HPDE6-E6E7 (cell line): ENCODE data around the gene SLC26A8.
"Not testable (repeated sequence)": the region's sequence is repeated elsewhere in the genome, so short reads cannot be mapped to it uniquely, and the experiment has no call there.

Experiments used
- DNase-seq: peaks from one replicate; pipeline ENCODE4 v3.0.0; 2011; ENCODE audit warnings: missing footprints; ENCODE audit errors: extremely low spot score

The SLC26A8 gene

GRCh38 chr6:36050947-36051710 lies 26.7 kb upstream of the SLC26A8 start:
- no peak for DNase-seq

DNA sequence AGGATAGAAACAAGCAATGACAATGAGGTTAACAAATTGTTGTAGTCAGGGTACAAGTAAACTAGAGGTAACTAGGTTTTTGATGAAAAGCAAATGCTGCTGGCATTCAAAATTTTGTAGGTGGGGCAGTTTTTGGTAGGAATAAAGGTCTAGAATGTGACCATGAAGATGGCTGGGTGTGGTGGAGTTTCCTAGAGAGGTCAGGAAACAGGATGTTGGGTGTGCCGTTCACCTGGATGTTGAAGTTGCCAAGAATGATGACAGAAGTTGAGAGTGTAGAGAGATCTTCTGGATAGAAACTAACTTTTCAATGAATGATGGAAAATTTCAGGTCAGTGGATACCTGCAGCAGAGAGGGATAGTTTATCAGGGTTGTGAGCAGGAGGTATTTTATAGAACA lies 25.9 kb upstream of the SLC26A8 start:
- DNase-seq, result no peak

GRCh38 chr6:36049582-36049981 lies 25.1 kb upstream of the SLC26A8 start:
- no peak for DNase-seq

DNA sequence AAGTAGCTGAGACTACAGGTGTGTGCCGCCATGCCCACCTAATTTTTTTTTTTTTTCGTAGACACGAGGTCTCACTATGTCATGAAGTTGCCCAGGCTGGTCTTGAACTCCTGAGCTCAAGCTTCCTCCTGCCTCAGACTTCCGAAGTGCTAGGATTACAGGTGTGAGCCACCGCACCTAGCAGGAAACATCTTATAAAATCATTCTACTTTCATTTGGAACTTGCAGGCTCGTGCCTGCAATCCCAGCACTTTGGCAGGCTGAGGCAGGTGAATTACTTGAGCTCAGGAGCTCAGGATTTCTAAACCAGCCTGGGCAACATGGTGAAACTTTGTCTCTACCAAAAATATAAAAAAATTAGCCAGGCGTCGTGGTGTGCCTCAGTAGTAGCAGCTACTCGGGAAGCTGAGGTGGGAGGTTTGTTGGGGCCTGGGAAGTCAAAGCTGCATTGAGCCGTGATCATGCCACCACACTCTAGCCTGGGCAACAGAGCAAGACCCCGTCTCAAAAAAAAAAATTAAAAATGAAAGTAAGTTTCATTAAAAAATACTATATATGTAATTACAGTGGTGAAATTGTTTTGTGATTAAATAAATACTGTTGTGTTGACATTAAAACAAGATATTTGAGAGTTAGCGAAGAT lies 18.3 kb upstream of the SLC26A8 start:
- no peak for DNase-seq

- DNase-seq, result no peak
Observed at GRCh38 chr6:36040958-36041357, 16.5 kb upstream of the SLC26A8 start.

- no peak for DNase-seq
Observed at GRCh38 chr6:36039112-36039511, 14.7 kb upstream of the SLC26A8 start.

- no peak for DNase-seq
Observed at GRCh38 chr6:36038120-36038876, 13.9 kb upstream of the SLC26A8 start.

DNA sequence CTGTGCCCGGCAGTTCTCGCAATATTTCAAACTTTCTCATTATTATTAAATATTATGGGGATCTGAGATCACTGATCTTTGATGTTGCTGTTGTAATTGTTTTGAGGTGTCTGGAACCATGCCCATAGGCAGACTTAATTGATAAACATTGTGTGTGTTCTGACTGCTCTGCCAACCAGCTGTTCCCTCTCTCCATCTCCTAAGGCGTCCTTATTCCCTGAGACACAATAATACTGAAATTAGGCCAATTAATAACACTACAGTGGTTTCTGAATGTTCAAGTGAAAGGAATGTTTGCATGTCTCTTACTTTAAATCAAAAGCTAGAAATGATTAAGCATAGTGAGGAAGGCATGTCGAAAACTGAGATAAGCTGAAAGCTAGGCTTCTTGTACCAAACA lies 10.8 kb upstream of the SLC26A8 start:
- no peak for DNase-seq

DNA sequence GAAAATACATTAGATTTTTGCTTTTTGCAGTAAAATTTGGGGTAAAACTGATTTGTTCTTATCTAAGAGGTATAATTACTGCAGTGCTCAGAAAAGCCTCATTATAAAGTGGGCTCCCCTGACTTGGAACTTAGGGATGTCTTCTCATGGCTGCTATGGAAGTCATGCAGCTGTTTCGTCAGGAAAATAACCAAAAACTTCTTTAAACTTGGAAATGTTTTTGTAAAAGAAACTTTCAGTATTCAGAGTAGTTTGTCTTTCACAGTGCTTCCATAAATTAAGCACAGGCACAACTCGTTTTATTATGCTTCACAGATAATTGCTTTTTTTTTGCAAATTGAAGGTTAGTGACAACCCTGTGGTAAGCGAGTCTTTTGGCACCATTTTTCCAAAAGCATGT lies 10.0 kb upstream of the SLC26A8 start:
- no peak for DNase-seq

- no peak for DNase-seq
Observed at GRCh38 chr6:36033935-36034334, 9.5 kb upstream of the SLC26A8 start.

GRCh38 chr6:36033144-36033543 lies 8.7 kb upstream of the SLC26A8 start:
- DNase-seq, result not testable (repeated sequence)

GRCh38 chr6:36032261-36032660 lies 7.8 kb upstream of the SLC26A8 start:
- DNase-seq, result no peak

DNA sequence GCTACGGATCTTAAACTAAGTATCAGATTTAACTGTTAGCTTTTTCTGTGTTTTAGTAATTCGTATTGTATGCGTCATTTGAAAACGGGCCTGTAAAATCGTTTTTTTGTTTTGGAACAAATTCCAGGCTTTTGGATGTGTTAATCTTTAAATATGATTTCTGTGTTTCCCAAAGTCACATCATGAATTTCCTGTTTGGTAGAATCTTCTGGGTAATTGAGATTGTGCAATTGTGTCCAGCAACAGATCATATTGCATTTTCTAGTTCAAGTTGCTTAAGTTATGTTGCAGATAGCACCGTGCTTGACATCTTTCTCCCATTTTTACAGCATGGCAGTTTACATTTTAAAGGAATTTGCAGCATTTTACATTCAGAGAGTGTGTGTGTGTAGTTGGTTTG lies 5.0 kb upstream of the SLC26A8 start:
- DNase-seq, result no peak

GRCh38 chr6:36028877-36029324 lies 4.5 kb upstream of the SLC26A8 start:
- peak; percentile 45 for DNase-seq

DNA sequence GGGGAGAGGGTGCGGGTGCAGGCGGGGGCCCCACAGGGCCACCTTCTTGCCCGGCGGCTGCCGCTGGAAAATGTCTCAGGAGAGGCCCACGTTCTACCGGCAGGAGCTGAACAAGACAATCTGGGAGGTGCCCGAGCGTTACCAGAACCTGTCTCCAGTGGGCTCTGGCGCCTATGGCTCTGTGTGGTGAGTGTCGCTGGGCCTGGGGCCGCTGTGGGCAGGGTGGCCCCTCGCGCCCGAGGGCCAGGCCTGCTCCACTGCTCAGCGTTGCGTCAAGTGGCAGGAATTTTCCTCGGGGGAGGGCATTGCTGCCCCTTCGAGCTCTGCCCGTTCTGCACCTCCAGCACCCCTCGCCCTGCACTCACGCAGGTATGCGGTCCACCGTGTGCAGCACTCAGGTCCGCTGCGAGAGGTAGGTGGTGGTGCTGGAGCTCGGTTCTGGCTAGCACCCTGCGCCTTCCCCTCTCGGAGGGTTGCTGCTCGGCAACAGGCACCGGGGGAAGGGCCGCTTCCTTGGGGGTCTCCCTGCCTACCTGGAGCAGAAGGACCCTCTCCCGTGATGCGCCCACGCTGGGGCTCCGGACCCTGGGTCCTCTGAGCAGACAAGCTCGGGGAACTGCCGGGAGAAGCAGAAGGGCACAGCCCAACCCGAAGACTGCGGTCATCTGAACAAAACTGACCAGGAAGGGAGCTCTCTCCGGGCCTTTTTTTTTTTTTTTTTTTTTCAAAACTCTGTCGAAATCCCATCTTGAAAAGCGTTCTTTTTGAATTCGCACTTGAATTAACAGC lies 3.8 kb upstream of the SLC26A8 start:
- DNase-seq, result peak; percentile 17

- peak; percentile 92 for DNase-seq
Observed at GRCh38 chr6:36027501-36028087, 3.2 kb upstream of the SLC26A8 start, which contains the start of gene MAPK14. MAPK14 (plus strand) TSS chr6:36027808; CDS start chr6:36028158, 350 bp downstream.

DNA sequence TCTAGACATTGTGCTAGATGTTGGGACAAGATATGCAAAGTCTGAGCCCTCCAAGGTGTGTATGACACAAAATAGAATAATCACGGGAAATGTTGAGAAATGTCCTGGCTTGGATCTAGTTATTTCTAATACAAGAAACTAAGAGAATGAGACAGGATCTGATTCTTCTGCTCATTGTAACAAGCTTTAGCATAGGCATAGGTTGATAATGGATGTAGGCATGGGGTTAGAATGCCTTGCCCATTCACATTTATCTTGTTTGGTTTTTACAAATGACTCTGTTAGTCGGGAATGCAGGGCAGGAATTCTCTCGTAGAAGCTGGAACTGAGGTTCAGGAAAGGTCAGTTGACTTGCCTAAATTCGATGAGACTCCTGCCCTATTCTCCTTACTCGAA lies 1.5 kb upstream of the SLC26A8 start:
- DNase-seq, result no peak

- DNase-seq, result no peak
Observed at GRCh38 chr6:36025260-36025931, 955 bp upstream of the SLC26A8 start.

DNA sequence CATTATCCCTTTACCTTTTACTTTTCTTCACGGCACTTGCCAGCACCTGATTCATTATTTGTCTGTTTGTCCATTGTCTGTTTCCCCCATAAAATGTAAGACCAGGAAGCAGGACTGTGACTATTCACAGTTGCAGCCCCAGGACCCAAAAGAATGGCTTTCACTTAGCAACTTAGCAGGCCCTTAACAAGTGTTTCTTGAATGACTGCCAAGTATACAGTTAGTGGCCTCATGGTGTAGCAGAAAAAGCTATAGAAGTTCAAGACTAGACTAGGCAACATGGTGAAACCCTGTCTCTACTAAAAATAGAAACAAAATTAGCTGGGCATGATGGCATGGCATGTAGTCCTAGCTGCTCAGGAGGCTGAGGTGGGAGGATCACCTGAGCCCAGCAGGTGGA lies 4.3 kb downstream of the SLC26A8 start:
- DNase-seq, result no peak

GRCh38 chr6:36019167-36019566 lies 5.3 kb downstream of the SLC26A8 start:
- DNase-seq, result no peak

GRCh38 chr6:36018339-36018738 lies 6.1 kb downstream of the SLC26A8 start:
- DNase-seq, result no peak
